Posterior cingulate gyrus (tissue), 11 donors: ENCODE measurements around the gene TAL2.

ENCODE experiments used
- DNase-seq, 10 donors: peaks; one replicate each; pipeline versions ENCODE4 v3.0.0 to v3.0.0-alpha.2; 2020 to 2021; ENCODE audit warnings: mixed read lengths in 3 of 10
- intact Hi-C: fragments of 100-400 bp; cut with DNase I; formaldehyde crosslinking; loops from one replicate; pipeline ENCODE4 v1.15.1; 2023

Gene TAL2

GRCh38 chr9:105672711-105673234, 10.5 kb downstream of the TAL2 start:
- DNase-seq, result no peak
- intact Hi-C loops, result no loop called here

- intact Hi-C loops, result no loop called here
- peak in 1 of 10 donors; percentile 60 for DNase-seq
Measured at GRCh38 chr9:105673850-105674387, 11.7 kb downstream of the TAL2 start.

GRCh38 chr9:105676351-105676923, 14.2 kb downstream of the TAL2 start:
- intact Hi-C loops, result no loop called here

GRCh38 chr9:105678163-105678562, 15.9 kb downstream of the TAL2 start:
- no peak for DNase-seq
- intact Hi-C loops, result no loop called here

More at GRCh38 chr9:105676351-105676923, 14.2 kb downstream of the TAL2 start:
- DNase-seq, result no peak

- no peak for DNase-seq
- intact Hi-C loops, result no loop called here
Measured at GRCh38 chr9:105678781-105679180, 16.5 kb downstream of the TAL2 start.

GRCh38 chr9:105679257-105680022, 17.2 kb downstream of the TAL2 start:
- intact Hi-C loops, result no loop called here
- no peak for DNase-seq

- DNase-seq, result no peak
- intact Hi-C loops, result no loop called here
Measured at GRCh38 chr9:105681313-105681712, 19.1 kb downstream of the TAL2 start.

- intact Hi-C loops, result no loop called here
- no peak for DNase-seq
Measured at GRCh38 chr9:105681724-105682123, 19.5 kb downstream of the TAL2 start.

- no peak for DNase-seq
Measured at GRCh38 chr9:105683688-105684275, 21.5 kb downstream of the TAL2 start.

GRCh38 chr9:105686936-105687335, 24.7 kb downstream of the TAL2 start:
- no peak for DNase-seq
- intact Hi-C loops, result no loop called here

More at GRCh38 chr9:105683688-105684275, 21.5 kb downstream of the TAL2 start:
- intact Hi-C loops, result no loop called here

- intact Hi-C loops, result no loop called here
- DNase-seq, result no peak
Measured at GRCh38 chr9:105690742-105691141, 28.5 kb downstream of the TAL2 start.

- no peak for DNase-seq
- intact Hi-C loops, result no loop called here
Measured at GRCh38 chr9:105693435-105694189, 31.4 kb downstream of the TAL2 start.

- intact Hi-C loops, result no loop called here
Measured at GRCh38 chr9:105694190-105694847, 32.1 kb downstream of the TAL2 start, which contains the start of gene TMEM38B. Gene TMEM38B (plus strand): TSS chr9:105694541. CDS start chr9:105694661, 120 bp downstream.

GRCh38 chr9:105694848-105695581, 32.8 kb downstream of the TAL2 start:
- intact Hi-C loops, result no loop called here
- peak in 9 of 10 donors; percentile 31 to 92 (median 49) for DNase-seq

More at GRCh38 chr9:105694190-105694847, 32.1 kb downstream of the TAL2 start, which contains the start of gene TMEM38B:
- peak; percentile 55 to 96 (median 72) for DNase-seq

- intact Hi-C loops, result no loop called here
- DNase-seq, result peak in 1 of 10 donors; percentile 63
Measured at GRCh38 chr9:105696219-105696793, 34.0 kb downstream of the TAL2 start.

GRCh38 chr9:105697871-105698270, 35.6 kb downstream of the TAL2 start:
- no peak for DNase-seq
- intact Hi-C loops, result no loop called here

- intact Hi-C loops, result no loop called here
- DNase-seq, result no peak
Measured at GRCh38 chr9:105698348-105698870, 36.2 kb downstream of the TAL2 start.

- intact Hi-C loops, result no loop called here
Measured at GRCh38 chr9:105700668-105701067, 38.4 kb downstream of the TAL2 start.

More at GRCh38 chr9:105700668-105701067, 38.4 kb downstream of the TAL2 start:
- DNase-seq, result no peak
